ENCODE measurements around the gene SVEP1.
A peak's percentile ranks its signal among the peaks of the same experiment; 100 is the strongest.

Gene SVEP1

GRCh38 chr9:110566156-110566555, 13.4 kb downstream of the SVEP1 start:
- no peak for DNase-seq (ENCODE audit: low read depth)
- no peak overlapping the region for H3K4me3 ChIP-seq (ENCODE audit: low read depth, low read length)
- no peak for TF ChIP-seq CTCF (conservative IDR thresholded peaks at IDR 0.05; ENCODE audit: low read depth, low read length)

GRCh38 chr9:110561826-110562225, 17.7 kb downstream of the SVEP1 start:
- no peak for TF ChIP-seq CTCF (conservative IDR thresholded peaks at IDR 0.05; ENCODE audit: low read depth, low read length)
- no peak for DNase-seq (ENCODE audit: low read depth)
- H3K4me3 ChIP-seq (ENCODE audit: low read depth, low read length): no peak overlapping the region

GRCh38 chr9:110559869-110560268, 19.7 kb downstream of the SVEP1 start:
- DNase-seq (ENCODE audit: low read depth): peak; percentile 53
- no peak for TF ChIP-seq CTCF (conservative IDR thresholded peaks at IDR 0.05; ENCODE audit: low read depth, low read length)
- no peak overlapping the region for H3K4me3 ChIP-seq (ENCODE audit: low read depth, low read length)

- DNase-seq (ENCODE audit: low read depth): peak; percentile 97
Observed at GRCh38 chr9:110555551-110556331, 23.8 kb downstream of the SVEP1 start.

GRCh38 chr9:110546411-110546871, 33.1 kb downstream of the SVEP1 start:
- no peak for TF ChIP-seq CTCF (conservative IDR thresholded peaks at IDR 0.05; ENCODE audit: low read depth, low read length)

More at GRCh38 chr9:110555551-110556331, 23.8 kb downstream of the SVEP1 start:
- H3K4me3 ChIP-seq (ENCODE audit: low read depth, low read length): no peak overlapping the region
- TF ChIP-seq CTCF (conservative IDR thresholded peaks at IDR 0.05; ENCODE audit: low read depth, low read length): no peak

GRCh38 chr9:110545705-110546104, 33.8 kb downstream of the SVEP1 start:
- DNase-seq (ENCODE audit: low read depth): no peak
- TF ChIP-seq CTCF (conservative IDR thresholded peaks at IDR 0.05; ENCODE audit: low read depth, low read length): no peak
- no peak overlapping the region for H3K4me3 ChIP-seq (ENCODE audit: low read depth, low read length)

More at GRCh38 chr9:110546411-110546871, 33.1 kb downstream of the SVEP1 start:
- no peak for DNase-seq (ENCODE audit: low read depth)
- no peak overlapping the region for H3K4me3 ChIP-seq (ENCODE audit: low read depth, low read length)

- peak; percentile 66 for DNase-seq (ENCODE audit: low read depth)
- H3K4me3 ChIP-seq (ENCODE audit: low read depth, low read length): no peak overlapping the region
- TF ChIP-seq CTCF (conservative IDR thresholded peaks at IDR 0.05; ENCODE audit: low read depth, low read length): no peak
Observed at GRCh38 chr9:110543631-110544051, 35.9 kb downstream of the SVEP1 start.

All from choroid plexus epithelial cell (primary cell).